ENCODE results near the gene CHRM1.
"Not testable (repeated sequence)": the region's sequence is repeated elsewhere in the genome, so short reads cannot be mapped to it uniquely, and the experiment has no call there.

Gene CHRM1

DNA sequence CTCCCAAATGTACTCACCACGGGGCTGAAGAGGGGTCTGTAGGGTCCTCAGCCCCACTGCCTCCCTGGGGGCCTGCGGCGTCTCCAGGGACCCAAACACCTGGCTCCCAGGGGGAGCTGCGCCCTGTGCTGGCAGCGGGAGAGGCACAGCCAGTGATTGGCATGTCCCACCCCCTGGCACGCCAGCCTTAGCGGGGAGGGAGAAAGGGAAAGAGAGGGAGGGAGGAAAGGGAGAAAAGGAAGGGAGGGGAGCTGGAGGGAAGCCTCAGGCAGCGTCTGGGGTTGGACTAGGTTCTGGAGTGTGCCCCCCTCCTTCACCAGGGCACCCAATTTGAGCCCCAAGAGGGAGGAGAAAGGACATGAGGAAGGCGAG lies at the start of gene CHRM1:
TSS of gene CHRM1 (minus strand) at position 163 of the 372 bp plus-strand sequence. CDS start 10,263 bp downstream, outside the sequence.
- no peak for DNase-seq (ENCODE audit: low read depth in 2 of 2)

- no peak for DNase-seq (ENCODE audit: low read depth in 2 of 2)
Observed at GRCh38 chr11:62965574-62965973, 44.4 kb upstream of the CHRM1 start.

DNA sequence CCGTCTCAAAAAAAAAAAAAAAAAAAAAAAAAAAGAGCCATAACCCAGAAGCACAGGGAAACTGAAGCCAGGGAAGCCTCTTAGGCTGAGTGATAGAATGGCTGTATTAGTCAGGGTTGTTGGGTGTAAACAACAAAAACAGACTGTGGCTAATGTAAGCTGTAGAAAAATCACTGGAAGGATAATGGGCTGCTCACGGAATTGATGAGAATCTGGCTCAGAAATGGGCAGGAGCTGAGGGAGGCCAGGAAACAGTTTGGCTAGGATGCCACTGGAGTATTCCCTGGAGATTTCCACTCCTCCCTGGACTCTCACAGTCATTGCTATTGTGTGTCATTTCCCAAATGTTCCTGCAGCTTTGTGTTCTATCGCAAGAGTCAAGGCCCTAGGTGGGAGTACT lies 41.2 kb upstream of the CHRM1 start:
- no peak for DNase-seq (ENCODE audit: low read depth in 2 of 2)

GRCh38 chr11:62961017-62961570 lies 39.9 kb upstream of the CHRM1 start:
- DNase-seq (ENCODE audit: low read depth in 2 of 2) = no peak

DNA sequence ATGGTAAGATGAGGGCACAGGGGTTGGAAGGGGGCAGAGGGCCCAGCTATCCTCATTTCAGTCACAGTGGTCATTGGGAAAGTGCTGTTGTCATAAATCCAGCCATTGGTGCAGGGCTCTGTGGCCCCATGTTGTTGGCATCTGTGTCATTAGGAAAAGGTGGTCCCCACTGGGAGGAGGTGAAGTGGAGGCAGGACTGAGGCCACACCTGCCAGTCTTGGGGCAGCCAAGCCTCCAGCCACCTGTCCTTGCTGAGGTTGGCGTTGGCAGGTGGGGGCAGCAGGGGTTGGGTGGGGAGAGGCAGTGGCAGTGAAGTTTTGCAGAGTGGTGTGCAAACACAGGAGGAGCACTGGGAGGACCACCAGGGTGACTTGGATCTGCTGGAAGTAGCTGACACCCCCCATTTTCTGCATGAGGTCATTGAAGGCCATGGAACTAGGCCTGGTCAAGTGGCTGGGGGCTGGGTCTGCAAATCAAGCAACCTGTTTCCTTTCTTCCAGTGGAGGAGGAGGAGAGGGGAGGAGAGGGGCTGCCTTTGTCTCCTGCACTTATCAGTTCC lies 38.3 kb upstream of the CHRM1 start:
- no peak for DNase-seq (ENCODE audit: low read depth in 2 of 2)

DNA sequence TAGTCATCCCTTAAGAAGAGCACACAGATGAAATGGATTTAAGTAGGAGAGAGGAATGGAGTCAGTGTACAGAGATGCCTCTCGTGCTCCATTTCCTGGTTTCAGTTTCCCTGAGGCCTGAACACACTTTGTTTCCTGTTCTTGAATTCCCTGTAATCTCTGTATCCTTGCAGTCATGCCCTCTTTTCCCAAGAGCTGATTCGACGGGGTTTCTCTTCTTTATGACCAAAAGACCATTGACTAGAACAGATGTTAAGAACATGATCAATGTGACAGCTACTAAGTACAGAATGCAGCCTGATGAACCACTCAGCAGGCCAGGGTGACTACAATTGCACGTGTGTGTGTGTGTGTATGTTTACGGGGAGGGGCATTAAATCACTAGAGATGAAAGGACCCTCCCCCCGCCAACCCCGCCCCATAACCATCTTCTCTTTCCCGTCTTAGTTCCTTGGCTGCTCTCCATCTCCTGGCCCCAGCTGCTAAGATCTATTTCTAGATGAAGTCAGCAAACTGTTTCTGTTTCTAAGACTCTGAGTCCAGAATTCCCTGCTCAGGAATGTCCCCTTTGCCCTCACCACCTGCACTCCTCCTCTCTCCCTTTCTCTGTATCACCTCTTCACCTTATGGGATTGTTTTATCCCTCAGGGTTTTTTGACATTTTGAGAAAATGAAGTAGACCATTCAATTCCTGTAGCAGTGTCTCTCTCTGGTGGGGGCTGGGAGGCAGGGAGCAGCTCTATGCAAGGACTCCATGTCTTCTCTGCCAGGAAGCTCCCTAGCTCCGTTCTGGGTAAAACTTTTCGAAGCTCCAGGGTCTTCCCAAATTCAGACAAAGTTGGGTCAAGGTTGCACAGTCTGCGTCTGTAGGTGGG lies 37.6 kb upstream of the CHRM1 start:
- DNase-seq (ENCODE audit: low read depth in 2 of 2) = no peak

GRCh38 chr11:62957147-62957546 lies 36.0 kb upstream of the CHRM1 start:
- no peak for DNase-seq (ENCODE audit: low read depth in 2 of 2)

- no peak for DNase-seq (ENCODE audit: low read depth in 2 of 2)
Observed at GRCh38 chr11:62954478-62954877, 33.3 kb upstream of the CHRM1 start.

DNA sequence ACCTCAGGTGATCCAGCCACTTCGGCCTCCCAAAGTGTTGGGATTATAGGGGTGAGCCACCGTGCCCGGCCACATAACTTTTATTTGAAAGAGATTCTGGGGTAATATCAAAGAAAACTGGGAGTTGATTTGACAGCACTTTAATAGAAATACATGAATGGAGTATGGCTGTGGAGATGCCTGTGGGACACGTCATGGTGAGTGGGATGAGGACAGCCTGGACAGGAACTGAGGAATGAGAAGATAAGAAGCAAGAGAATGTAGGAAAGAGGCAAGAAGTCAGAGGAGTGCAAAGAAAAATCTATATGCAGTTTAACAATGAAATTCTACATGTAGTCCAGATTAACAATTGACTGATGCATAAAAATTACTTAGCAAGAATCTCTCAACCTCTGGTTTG lies 32.6 kb upstream of the CHRM1 start:
- DNase-seq (ENCODE audit: low read depth in 2 of 2) = no peak

- DNase-seq (ENCODE audit: low read depth in 2 of 2) = no peak
Observed at GRCh38 chr11:62948765-62949320, 27.7 kb upstream of the CHRM1 start.

DNA sequence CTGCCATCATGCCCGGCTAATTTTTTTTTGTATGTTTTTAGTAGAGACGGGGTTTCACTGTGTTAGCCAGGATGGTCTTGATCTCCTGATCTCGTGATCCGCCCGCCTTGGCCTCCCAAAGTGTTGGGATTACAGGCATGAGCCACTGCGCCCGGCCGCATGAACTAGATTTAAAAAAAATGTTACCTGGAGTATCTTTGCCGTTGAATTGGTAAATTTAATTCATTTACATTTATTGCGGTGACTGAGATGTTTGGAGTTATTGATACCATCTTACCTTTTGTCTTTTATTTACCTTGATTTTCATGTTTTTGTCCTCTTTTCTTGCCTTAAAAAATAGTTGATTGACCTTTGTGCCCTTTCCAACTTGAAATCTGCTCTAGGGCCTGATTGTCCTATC lies 24.4 kb upstream of the CHRM1 start:
- not testable (repeated sequence) for DNase-seq (ENCODE audit: low read depth in 2 of 2)

- not testable (repeated sequence) for DNase-seq (ENCODE audit: low read depth in 2 of 2)
Observed at GRCh38 chr11:62937528-62937927, 16.4 kb upstream of the CHRM1 start.

DNA sequence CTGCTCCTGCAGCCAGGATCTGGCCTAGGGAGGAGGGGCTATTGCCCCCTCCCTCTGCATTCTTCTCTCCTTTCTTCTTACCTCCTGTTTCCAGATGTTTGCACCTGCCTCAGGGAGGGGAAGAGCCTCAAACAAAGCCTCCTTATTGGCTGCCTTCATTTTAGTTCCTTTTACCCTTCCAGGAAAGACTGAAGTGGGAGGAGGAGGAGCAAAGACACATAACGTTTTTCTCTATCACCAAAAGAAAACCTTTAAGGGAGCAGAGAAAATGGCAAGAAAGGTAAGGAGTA lies 13.3 kb upstream of the CHRM1 start:
- DNase-seq (ENCODE audit: low read depth in 2 of 2) = no peak

GRCh38 chr11:62933750-62934495 lies 12.8 kb upstream of the CHRM1 start:
- no peak for DNase-seq (ENCODE audit: low read depth in 2 of 2)

GRCh38 chr11:62933285-62933684 lies 12.1 kb upstream of the CHRM1 start:
- DNase-seq (ENCODE audit: low read depth in 2 of 2) = no peak

DNA sequence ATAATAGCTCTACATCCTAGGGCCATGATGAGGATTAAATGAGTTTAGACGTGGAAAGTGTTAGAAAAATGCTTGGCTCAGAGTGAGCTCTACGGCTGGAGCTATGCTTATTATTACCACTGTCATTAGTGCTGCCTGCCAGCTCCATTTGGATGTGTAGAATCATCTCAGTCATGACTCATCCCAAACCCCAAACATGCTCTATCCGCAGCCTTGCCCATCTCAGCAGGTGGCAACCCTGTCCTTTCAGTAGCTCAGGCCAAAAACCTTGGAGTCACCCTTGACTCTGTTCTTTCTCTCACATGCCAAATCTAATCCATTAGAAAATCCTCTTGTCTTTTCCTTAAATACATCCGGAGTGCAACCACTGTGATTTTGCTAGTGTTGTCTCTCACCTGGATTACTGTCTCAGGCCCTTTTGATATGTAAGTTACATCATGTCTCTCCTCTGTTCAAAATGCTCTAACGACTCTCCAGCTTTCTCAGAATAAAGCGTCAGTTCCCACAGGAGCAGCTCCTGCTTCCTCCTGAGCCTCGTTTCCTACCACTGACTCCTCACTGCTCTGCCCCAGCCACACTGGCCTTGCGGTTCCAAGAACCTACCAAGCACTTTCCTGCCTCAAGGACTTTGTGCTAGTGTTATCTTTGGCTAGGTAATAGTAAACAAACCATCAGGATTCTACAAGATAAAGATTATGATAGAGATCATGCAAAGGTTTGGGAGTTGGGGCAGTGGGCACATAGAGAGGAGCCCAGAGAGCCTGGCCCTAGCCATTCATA lies 10.5 kb upstream of the CHRM1 start:
- no peak for DNase-seq (ENCODE audit: low read depth in 2 of 2)

DNA sequence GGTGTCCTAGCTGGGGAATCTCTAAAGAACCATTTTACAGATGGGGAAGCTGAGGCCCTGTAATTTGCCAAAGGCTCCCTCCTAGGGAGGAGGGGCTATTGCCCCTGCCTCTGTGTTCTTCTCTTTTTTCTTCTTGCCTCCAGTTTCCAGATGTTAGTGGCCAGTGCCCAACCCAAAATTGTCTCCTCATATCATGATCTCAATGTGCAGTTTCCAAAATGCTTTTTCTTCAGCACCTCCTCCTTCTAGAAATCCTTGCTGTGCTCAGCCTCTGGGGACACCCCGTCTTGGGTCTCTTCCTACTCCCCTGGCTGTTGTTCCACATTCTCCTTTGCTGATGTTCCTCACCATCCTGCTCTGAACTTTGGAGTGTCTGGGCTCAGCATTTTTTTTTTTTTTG lies 9.5 kb upstream of the CHRM1 start:
- DNase-seq (ENCODE audit: low read depth in 2 of 2) = no peak

DNA sequence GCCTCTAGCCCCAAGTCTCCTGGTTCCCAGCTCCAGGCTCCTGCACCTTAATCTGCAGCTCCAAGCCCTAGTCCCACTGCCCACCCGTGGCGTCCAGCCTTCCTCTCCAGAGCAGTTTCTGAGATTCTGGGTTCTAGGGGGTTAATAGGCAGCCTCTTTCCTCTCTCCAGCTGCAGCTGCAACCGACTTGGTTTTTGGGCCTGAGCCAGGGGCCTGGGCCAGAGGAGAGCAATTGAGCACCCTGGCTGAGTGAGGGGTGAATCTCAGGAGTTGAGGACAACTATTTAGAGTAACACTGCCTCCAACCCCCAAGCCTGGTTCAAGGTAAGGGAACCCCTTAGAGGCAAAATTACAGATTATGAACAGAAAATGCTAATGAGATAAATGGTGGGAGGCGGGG lies 9.0 kb upstream of the CHRM1 start:
- no peak for DNase-seq (ENCODE audit: low read depth in 2 of 2)

GRCh38 chr11:62928011-62928410 lies 6.8 kb upstream of the CHRM1 start:
- DNase-seq (ENCODE audit: low read depth in 2 of 2) = no peak

DNA sequence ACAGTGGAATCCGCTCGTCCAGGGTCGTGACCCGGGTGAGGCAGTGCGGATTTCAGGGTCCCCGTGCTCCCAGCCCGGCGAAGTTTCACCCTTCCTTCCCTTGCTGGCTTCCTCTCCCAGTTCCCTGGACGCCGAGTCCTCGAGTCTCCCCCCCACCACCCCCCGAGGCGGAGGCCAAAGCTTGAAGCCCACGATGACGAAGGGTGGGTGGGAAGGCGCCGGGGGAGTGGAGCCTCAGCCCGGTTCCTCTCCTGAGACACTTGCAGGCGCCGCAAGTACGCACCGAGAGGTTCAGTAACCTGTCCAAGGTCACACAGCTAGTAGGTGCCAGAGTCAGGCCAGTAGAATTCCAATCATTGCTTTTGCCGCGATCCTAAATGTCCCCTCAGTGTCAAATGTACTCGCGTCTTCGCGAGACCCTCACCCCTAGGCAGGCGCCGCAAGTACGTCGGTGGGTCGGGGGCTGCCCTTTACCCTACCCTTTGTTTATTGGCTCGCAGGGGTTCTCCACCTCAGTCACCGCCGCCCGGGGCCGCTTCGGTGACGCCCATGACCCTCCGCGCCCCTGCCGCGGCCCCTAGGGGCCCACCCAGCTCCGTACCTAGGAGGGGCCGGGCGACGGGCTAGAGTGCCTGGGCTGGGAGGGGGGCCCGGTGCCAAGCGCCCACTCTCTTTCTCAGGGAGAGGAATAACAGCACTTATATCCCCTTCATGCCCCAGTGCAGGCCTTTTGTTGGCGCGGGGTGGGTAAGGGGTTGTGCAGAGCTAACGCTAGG lies 5.7 kb upstream of the CHRM1 start:
- no peak for DNase-seq (ENCODE audit: low read depth in 2 of 2)

Measured in stimulated activated CD8-positive, alpha-beta memory T cell treated with anti-CD3 and anti-CD28 coated beads, Interleukin-2, amount 100 ng/mL, for 48 hours (primary cell).